Activated CD8-positive, alpha-beta T cell treated with anti-CD3 and anti-CD28 coated beads for 36 hours (primary cell): ENCODE data around the gene RAB42. TPM values are rescaled to one million over a fixed set of nuclear protein-coding genes. Genes with fewer than 3 reads are reported as not detected.
A peak's percentile ranks its signal among the peaks of the same experiment; 100 is the strongest.

Source experiments
- ATAC-seq: fragments of 200-7000 bp; cut with Tn5 transposase; one replicate; pipeline ENCODE4 v1.10.0; 2021; ENCODE audit warnings: mild to moderate bottlenecking, moderate library complexity
- CTCF ChIA-PET: fragments of 350-600 bp; sonication (Branson Sonifier 250); formaldehyde crosslinking; loops from one replicate; lab custom pipeline; 2021; ENCODE audit warnings: antibody characterized with exemption; lab: Charles Lee
- POLR2A ChIA-PET: fragments of 350-600 bp; sonication (Branson Sonifier 250); formaldehyde crosslinking; loops from one replicate; lab custom pipeline; 2021; ENCODE audit warnings: antibody characterized with exemption; lab: Charles Lee
- DNase-seq: peaks from one replicate; pipeline ENCODE4 v3.0.0-alpha.2; 2020
- H3K27ac Mint-ChIP-seq: one replicate; pipeline ENCODE4 v1.8.0; 2021; ENCODE audit warnings: mild to moderate bottlenecking, mixed read lengths
- H3K27me3 Mint-ChIP-seq: one replicate; pipeline ENCODE4 v1.8.0; 2021; ENCODE audit warnings: mixed read lengths
- H3K36me3 Mint-ChIP-seq: one replicate; pipeline ENCODE4 v1.8.0; 2021; ENCODE audit warnings: low read depth, mixed read lengths
- H3K4me1 Mint-ChIP-seq: one replicate; pipeline ENCODE4 v1.8.0; 2021; ENCODE audit warnings: low read depth, mixed read lengths
- H3K4me3 Mint-ChIP-seq: one replicate; pipeline ENCODE4 v1.8.0; 2021; ENCODE audit warnings: mild to moderate bottlenecking, moderate library complexity, mixed read lengths
- H3K9me3 Mint-ChIP-seq: one replicate; pipeline ENCODE4 v1.8.0; 2021; ENCODE audit warnings: mixed read lengths
- intact Hi-C: fragments of 100-400 bp; cut with micrococcal nuclease; formaldehyde crosslinking; loops from one replicate; pipeline ENCODE4 v1.10.0; 2022
- total RNA-seq, 2 experiments: library from RNA; stranded (reverse); gene quantifications; one replicate each; pipeline ENCODE4 v1.2.3, GENCODE V29; 2021
- TF ChIP-seq, protein P1 (sequence below): fragments of 200-600 bp; IDR thresholded peaks from one replicate; pipeline ENCODE4 v1.8.0; 2022; ENCODE audit warnings: antibody characterized with exemption, mild to moderate bottlenecking

The RAB42 gene
- total RNA-seq, 2 experiments from 2014 or later = not detected

DNA sequence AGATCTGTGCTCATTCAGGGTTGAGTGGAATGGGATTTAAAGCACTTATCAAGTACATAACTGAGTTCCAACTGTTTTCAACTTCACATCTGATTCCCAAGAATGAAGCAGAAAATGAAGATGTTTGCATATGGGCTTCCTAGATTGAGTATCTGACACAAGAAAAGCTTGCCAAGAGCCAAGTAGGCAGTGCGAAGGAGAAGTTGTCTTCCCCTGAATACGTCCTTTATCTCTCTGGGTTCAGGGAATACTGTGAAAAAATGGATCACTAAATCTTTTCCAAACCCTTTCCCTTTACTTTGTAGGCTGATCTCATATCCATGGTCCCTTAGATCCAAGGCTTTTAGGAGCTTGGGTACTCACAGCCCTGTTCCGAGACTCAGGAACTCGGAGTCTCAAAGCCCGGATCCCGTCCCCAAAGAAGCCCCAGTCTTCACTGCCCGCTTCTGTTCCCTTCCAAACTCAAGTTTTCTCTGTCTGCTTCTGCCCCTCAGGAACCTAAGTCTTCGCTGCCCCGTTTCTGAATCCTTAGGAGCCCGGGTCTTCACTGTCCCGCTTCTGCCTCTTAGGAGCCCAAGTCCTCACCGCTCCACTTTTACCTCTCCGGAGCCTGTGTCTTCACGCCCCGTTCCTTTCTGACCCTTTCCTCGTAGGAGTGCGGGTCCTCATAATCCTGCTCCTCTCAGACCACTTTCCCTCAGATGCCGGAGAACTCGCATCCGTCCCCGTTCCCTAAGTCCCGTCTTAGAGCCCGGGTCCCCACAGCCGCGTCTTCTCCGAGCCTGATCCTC lies 50.2 kb downstream of the RAB42 start:
- POLR2A ChIA-PET = interaction anchor here (0.6 to 13.2 kb wide), 10 partner anchors 11 to 396 kb away, joined by 3 to 189 read pairs (median 5); partner anchors contain the start of genes GMEB1, RCC1, TRNAU1AP and YTHDF2
- Mint-ChIP-seq H3K27ac (peak overlapping the region; percentile 97), H3K36me3 (peaks cover 16% of the 10 kb centered on the region), H3K27me3 (no peaks in the 10 kb centered on the region), H3K4me3 (peak overlapping the region; percentile 98), H3K9me3 (no peaks in the 10 kb centered on the region), H3K4me1 (peaks cover 38% of the 10 kb centered on the region)
- CTCF ChIA-PET = interaction anchor here (1.0 to 3.5 kb wide), 6 partner anchors 23 to 235 kb away, joined by 3 to 21 read pairs (median 6); partner anchors contain the start of genes GMEB1 and YTHDF2
- intact Hi-C loops = loop anchor here (5.0 kb wide), 2 partner anchors 125 to 235 kb away; no protein-coding TSS in a partner anchor
- TF ChIP-seq, protein P1, sequence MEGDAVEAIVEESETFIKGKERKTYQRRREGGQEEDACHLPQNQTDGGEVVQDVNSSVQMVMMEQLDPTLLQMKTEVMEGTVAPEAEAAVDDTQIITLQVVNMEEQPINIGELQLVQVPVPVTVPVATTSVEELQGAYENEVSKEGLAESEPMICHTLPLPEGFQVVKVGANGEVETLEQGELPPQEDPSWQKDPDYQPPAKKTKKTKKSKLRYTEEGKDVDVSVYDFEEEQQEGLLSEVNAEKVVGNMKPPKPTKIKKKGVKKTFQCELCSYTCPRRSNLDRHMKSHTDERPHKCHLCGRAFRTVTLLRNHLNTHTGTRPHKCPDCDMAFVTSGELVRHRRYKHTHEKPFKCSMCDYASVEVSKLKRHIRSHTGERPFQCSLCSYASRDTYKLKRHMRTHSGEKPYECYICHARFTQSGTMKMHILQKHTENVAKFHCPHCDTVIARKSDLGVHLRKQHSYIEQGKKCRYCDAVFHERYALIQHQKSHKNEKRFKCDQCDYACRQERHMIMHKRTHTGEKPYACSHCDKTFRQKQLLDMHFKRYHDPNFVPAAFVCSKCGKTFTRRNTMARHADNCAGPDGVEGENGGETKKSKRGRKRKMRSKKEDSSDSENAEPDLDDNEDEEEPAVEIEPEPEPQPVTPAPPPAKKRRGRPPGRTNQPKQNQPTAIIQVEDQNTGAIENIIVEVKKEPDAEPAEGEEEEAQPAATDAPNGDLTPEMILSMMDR = no peak
- ATAC-seq (peak; percentile 5), DNase-seq (no peak)

DNA sequence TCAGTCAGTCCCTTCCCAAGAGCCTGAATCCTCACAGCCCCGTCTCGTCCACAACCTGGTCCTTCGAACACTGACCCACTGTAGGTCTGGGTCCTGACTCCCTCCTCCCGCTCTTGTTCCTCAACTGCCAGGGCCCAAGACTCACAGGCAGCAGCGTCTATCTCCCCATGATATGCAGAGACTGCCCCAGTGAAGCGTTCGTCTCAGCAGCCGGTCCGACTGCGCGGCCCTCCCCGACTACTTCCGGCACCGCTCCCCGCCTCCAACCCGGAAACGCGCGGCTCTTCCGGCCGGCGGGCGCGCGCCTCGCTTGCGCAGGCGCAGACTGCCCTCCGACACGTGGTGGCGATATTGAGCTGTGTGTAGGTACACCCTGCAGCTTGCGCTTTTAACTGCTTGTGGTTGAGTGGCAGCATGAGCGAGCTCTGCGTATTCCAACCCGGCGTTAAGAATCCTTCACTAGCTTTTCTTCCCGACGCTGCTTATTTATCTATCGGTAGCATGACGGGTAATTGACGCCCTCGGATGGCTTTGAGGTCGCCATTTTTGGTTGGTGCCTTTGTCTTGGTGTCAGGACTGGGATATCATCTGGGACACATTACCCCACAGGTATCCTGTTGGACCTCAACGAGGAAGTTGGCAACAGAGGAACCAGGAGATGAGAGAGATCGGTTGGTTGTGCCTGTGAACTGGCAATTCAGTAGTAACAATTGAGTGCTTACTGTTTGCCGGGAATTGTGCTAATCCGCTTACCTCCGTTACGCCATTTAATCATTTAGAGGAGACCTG lies 51.0 kb downstream of the RAB42 start, which contains the start of gene TAF12:
Gene TAF12 (minus strand): TSS at position 221 of the 789 bp plus-strand sequence. CDS start 20,986 bp downstream, outside the sequence.
- ATAC-seq (peak; percentile 84), DNase-seq (peak; percentile 91)
- ChIA-PET CTCF (interaction anchor here (0.6 to 3.5 kb wide), 8 partner anchors 25 to 234 kb away, joined by 3 to 21 read pairs (median 4); partner anchors contain the start of genes GMEB1 and YTHDF2), POLR2A (interaction anchor here (0.6 to 13.2 kb wide), 17 partner anchors 10 to 397 kb away, joined by 3 to 189 read pairs (median 4); partner anchors contain the start of genes GMEB1, RCC1, TRNAU1AP and YTHDF2)
- TF ChIP-seq, protein P1 = peak; percentile 42
- Mint-ChIP-seq H3K36me3 (peaks cover 16% of the 10 kb centered on the region), H3K27me3 (no peaks in the 10 kb centered on the region), H3K27ac (peak within 1 kb of the TSS; percentile 97), H3K4me3 (peak within 1 kb of the TSS; percentile 98), H3K4me1 (peaks cover 44% of the 10 kb centered on the region), H3K9me3 (no peaks in the 10 kb centered on the region)
- intact Hi-C loops = loop anchor here (5.0 kb wide), 2 partner anchors 126 to 234 kb away; no protein-coding TSS in a partner anchor

DNA sequence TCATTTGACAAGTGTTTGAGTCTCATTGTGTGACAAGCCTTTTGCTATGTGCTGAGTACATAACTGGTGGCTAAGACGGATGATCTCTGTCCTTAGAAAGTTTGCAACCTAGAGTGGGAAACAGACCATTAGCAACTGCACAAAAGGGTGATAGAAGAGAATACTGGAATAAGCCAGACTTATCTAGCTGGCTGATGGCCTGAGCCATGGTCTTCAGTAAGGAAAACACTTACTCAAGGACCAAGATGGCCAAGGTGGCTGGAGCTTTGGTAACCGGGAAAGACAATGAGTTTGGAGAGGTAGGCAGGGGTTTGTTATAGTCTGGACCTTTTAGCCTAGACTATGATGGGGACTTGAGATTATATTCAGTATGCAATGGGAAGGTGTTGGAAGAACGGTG lies 52.4 kb downstream of the RAB42 start:
- H3K9me3 Mint-ChIP-seq = no peaks in the 10 kb centered on the region
- H3K4me1 Mint-ChIP-seq = peaks cover 53% of the 10 kb centered on the region
- ATAC-seq (no peak), DNase-seq (no peak)
- CTCF ChIA-PET = interaction anchor here (3.5 kb wide), 1 partner anchor 91 kb away, joined by 21 read pairs; the partner anchor contains the start of gene YTHDF2
- peaks cover 16% of the 10 kb centered on the region for H3K36me3 Mint-ChIP-seq
- POLR2A ChIA-PET = interaction anchor here (0.6 to 13.2 kb wide), 12 partner anchors 23 to 919 kb away, joined by 3 to 189 read pairs (median 4); partner anchors contain the start of genes FAM76A, GMEB1, RCC1 and YTHDF2
- TF ChIP-seq, protein P1 = no peak
- peak overlapping the region; percentile 98 for H3K4me3 Mint-ChIP-seq
- peak overlapping the region; percentile 97 for H3K27ac Mint-ChIP-seq
- intact Hi-C loops = loop anchor here (5.0 kb wide), 2 partner anchors 127 to 233 kb away; no protein-coding TSS in a partner anchor
- no peaks in the 10 kb centered on the region for H3K27me3 Mint-ChIP-seq

Other genes starting within 250 kb of the RAB42 start
- 10 to 100 TPM; 20.3 to 20.9 TPM for gene PHACTR4, start 222.5 kb upstream of the RAB42 start, total RNA-seq
- 100 to 1,000 TPM; 108 to 113 TPM for gene RCC1, start 86.2 kb upstream of the RAB42 start, total RNA-seq
- 10 to 100 TPM; 42.5 to 47.8 TPM for gene TRNAU1AP, start 39.2 kb upstream of the RAB42 start, total RNA-seq
- 10 to 100 TPM; 21.3 to 23.0 TPM for gene TAF12, start 50.8 kb downstream of the RAB42 start, total RNA-seq
- not detected for gene RNU11, start 56.3 kb downstream of the RAB42 start, total RNA-seq
- gene GMEB1, start 76.5 kb downstream of the RAB42 start, total RNA-seq = 10 to 100 TPM; 22.0 to 23.3 TPM
- 10 to 100 TPM; 72.2 to 82.1 TPM for gene YTHDF2, start 144.7 kb downstream of the RAB42 start, total RNA-seq
- gene OPRD1, start 219.9 kb downstream of the RAB42 start, total RNA-seq = under 1 TPM in 1 of 2 experiments, not detected in 1; 0.02 TPM